ENCODE data around the gene ZNF280C.

Gene ZNF280C

GRCh38 chrX:130211415-130212186, 57.1 kb downstream of the ZNF280C start:
- TF ChIP-seq CTCF (IDR thresholded peaks at IDR 0.05) = no peak

GRCh38 chrX:130204647-130205046, 64.1 kb downstream of the ZNF280C start:
- TF ChIP-seq CTCF (IDR thresholded peaks at IDR 0.05) = no peak

GRCh38 chrX:130197464-130197863, 71.2 kb downstream of the ZNF280C start:
- no peak for TF ChIP-seq CTCF (IDR thresholded peaks at IDR 0.05)

GRCh38 chrX:130196466-130196865, 72.2 kb downstream of the ZNF280C start:
- no peak for TF ChIP-seq CTCF (IDR thresholded peaks at IDR 0.05)

- no peak for TF ChIP-seq CTCF (IDR thresholded peaks at IDR 0.05)
Measured at GRCh38 chrX:130190801-130191200, 77.9 kb downstream of the ZNF280C start.

GRCh38 chrX:130186651-130187050, 82.0 kb downstream of the ZNF280C start:
- no peak for TF ChIP-seq CTCF (IDR thresholded peaks at IDR 0.05)

- TF ChIP-seq CTCF (IDR thresholded peaks at IDR 0.05) = no peak
Measured at GRCh38 chrX:130184857-130185256, 83.8 kb downstream of the ZNF280C start.

- TF ChIP-seq CTCF (IDR thresholded peaks at IDR 0.05) = no peak
Measured at GRCh38 chrX:130184168-130184567, 84.5 kb downstream of the ZNF280C start.

Data from LNCAP (cell line).